ENCODE data around the gene MIEN1.

DNA sequence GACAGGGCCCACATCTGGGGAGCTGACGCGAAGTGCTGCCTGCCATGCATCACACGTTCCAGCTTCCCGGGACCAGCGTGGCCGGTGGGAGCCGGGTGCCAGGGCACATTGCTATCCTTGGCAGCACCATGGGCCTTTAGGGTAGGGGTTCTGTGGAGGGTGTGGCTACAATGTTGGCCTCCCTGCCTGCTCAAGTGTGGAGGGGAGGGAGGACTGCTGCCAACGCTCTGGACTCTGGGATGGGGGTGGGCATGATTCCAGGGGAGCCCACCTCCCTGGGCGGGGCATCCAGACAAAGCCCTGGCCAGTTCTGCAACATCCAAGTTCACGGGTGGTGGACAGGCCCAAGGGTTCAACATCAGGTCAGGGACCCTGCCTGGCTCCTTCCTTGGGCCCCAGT, 21.3 kb upstream of the MIEN1 start:
- TF ChIP-seq, protein P1, sequence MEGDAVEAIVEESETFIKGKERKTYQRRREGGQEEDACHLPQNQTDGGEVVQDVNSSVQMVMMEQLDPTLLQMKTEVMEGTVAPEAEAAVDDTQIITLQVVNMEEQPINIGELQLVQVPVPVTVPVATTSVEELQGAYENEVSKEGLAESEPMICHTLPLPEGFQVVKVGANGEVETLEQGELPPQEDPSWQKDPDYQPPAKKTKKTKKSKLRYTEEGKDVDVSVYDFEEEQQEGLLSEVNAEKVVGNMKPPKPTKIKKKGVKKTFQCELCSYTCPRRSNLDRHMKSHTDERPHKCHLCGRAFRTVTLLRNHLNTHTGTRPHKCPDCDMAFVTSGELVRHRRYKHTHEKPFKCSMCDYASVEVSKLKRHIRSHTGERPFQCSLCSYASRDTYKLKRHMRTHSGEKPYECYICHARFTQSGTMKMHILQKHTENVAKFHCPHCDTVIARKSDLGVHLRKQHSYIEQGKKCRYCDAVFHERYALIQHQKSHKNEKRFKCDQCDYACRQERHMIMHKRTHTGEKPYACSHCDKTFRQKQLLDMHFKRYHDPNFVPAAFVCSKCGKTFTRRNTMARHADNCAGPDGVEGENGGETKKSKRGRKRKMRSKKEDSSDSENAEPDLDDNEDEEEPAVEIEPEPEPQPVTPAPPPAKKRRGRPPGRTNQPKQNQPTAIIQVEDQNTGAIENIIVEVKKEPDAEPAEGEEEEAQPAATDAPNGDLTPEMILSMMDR (IDR thresholded peaks at IDR 0.05; ENCODE audit: insufficient read depth, low read depth, low read length) = no peak
- TF ChIP-seq EZH2 (IDR thresholded peaks at IDR 0.05; ENCODE audit: insufficient read depth, low read length) = no peak
